C4-2B (cell line): Measurements from ENCODE around the gene CSTPP1.

Experiments
- CTCF ChIP-seq: fragments of 450-650 bp; conservative IDR thresholded peaks from 2 replicates; pipeline ENCODE4 v1.5.1; 2017; ENCODE audit warnings: mild to moderate bottlenecking
- ZFX ChIP-seq: fragments of 450-650 bp; IDR thresholded peaks from 2 replicates; pipeline ENCODE4 v1.6.1; 2017

DNA sequence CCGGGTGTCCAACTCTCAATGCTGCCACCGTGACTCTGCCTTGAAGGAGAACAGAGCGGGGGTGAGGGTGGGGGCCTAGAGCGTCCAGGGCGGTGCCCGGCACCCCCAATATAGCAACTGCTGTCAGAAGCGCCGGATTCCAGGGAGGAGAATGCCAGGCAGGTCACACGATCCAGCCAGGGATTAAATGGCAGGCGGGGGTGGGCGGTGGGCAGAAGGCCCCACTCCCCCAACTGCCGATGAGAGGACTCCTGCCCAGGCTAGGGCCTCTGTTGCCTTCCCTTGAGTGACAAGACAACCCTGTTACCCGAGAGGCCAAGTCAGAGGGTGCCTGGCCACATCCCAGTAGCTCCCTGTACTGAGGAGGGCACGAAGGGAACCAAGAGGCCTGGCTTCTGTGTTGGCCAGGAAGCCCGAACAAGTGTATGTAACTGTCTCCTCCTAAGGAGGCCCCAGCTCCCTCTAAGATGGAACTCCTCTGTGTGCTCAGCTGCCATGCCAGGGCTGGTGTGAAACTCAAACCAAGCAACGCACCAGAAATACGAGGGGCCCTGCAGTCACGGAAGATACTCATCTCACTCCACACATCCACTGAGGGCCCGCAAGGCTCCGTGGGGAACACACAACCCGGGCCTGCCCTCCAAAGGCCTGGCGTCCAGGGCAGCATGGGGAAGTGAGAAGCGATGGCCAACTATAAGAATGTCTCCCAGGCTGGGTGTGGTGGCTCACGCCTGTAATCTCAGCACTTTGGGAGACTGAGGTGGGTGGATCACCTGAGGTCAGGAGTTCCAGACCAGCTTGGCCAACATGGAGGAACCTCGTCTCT is 246.7 kb downstream of the CSTPP1 start:
- TF ChIP-seq CTCF (no peak), ZFX (no peak)
